GOT3 (cell line): ENCODE results near the gene CPNE7.

Experiments used
- DNase-seq: peaks from one replicate; lab custom pipeline; 2025; ENCODE audit warnings: mixed read lengths; lab: John Stamatoyannopoulos, UW

Gene CPNE7

GRCh38 chr16:89575247-89576152, at the start of gene CPNE7:
TSS of gene CPNE7 (plus strand) at chr16:89575758. CDS start at chr16:89575898, 140 bp downstream.
- no peak for DNase-seq

GRCh38 chr16:89529097-89529496, 46.5 kb upstream of the CPNE7 start:
- DNase-seq = no peak

GRCh38 chr16:89530401-89531381, 44.9 kb upstream of the CPNE7 start:
- DNase-seq = no peak

- DNase-seq = no peak
Measured at GRCh38 chr16:89531821-89532526, 43.6 kb upstream of the CPNE7 start.

- no peak for DNase-seq
Measured at GRCh38 chr16:89534252-89534756, 41.3 kb upstream of the CPNE7 start.

- DNase-seq = no peak
Measured at GRCh38 chr16:89536371-89536770, 39.2 kb upstream of the CPNE7 start.

GRCh38 chr16:89536886-89537548, 38.5 kb upstream of the CPNE7 start:
- no peak for DNase-seq

- no peak for DNase-seq
Measured at GRCh38 chr16:89537549-89537925, 38.0 kb upstream of the CPNE7 start.

GRCh38 chr16:89538286-89538685, 37.3 kb upstream of the CPNE7 start:
- no peak for DNase-seq

GRCh38 chr16:89540557-89540956, 35.0 kb upstream of the CPNE7 start:
- no peak for DNase-seq

GRCh38 chr16:89541792-89542191, 33.8 kb upstream of the CPNE7 start:
- DNase-seq = no peak

- DNase-seq = no peak
Measured at GRCh38 chr16:89544113-89544512, 31.4 kb upstream of the CPNE7 start.

- DNase-seq = no peak
Measured at GRCh38 chr16:89544713-89545043, 30.9 kb upstream of the CPNE7 start.

GRCh38 chr16:89545044-89545830, 30.3 kb upstream of the CPNE7 start:
- DNase-seq = no peak

GRCh38 chr16:89545831-89546574, 29.6 kb upstream of the CPNE7 start:
- DNase-seq = no peak

- no peak for DNase-seq
Measured at GRCh38 chr16:89546781-89547180, 28.8 kb upstream of the CPNE7 start.

- no peak for DNase-seq
Measured at GRCh38 chr16:89547291-89547690, 28.3 kb upstream of the CPNE7 start.

- DNase-seq = no peak
Measured at GRCh38 chr16:89547860-89548259, 27.7 kb upstream of the CPNE7 start.

- no peak for DNase-seq
Measured at GRCh38 chr16:89548344-89549006, 27.1 kb upstream of the CPNE7 start.
